GM18951 (cell line): ENCODE results near the gene KRTCAP2.
"Not testable (repeated sequence)": the region's sequence is repeated elsewhere in the genome, so short reads cannot be mapped to it uniquely, and the experiment has no call there.

Experiments used
- POLR2A ChIP-seq: IDR thresholded peaks from 4 replicates; pipeline ENCODE4 v1.6.1; 2011; ENCODE audit warnings: mild to moderate bottlenecking; ENCODE audit not compliant: insufficient read length, insufficient read depth; ENCODE audit errors: extremely low read depth
- in situ Hi-C: fragments of 300-500 bp; cut with MboI; formaldehyde crosslinking; loops from one replicate; pipeline ENCODE4 v1.12.0; 2022; ENCODE audit warnings: low sequenced_read_pairs, mixed read lengths, inconsistent platforms; ENCODE audit not compliant: unreplicated experiment

The KRTCAP2 gene

DNA sequence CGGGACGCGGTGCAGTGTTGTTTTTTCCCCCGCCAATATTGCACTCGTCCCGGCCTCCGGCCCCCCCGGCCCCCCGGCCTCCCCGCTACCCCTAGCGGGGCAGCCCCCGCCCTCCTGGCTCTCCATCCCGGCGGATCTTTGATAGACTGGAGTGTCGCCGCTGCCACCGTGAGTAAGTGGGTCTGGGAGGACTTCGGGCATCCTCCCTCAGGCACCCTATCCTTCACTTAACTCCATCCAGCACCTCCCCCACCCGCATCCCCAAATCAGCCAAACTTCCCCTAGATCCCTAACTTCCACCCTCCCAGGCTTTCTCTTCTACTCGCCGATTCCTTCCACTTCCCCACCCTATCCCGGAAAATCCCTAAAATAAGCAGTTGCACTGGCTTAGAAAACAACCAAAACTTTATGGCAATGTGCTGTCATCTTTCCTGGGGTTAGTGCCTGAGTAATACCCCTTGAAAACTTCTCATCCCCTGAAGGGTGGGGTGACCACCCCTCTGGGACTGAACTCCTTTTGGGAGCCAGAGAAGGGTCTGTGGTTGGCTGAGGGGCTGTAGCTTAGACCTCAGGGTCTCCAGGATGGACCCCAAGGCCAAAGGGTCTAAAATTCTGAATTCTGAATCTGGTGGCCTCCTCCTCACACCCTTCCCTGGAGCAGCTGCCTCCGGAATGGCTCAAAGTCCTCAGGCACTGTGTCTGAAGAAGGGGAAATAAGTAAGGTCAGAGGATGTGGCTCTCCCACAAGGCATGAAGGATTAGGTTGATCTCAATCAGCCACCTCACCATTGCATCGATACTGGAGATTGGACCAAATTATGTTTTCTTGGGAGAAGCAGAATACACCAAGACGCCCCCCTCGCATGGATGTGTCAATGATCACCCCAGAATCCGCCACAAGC, 22.3 kb upstream of the KRTCAP2 start:
- TF ChIP-seq POLR2A: no peak
- in situ Hi-C loops: no loop called here

DNA sequence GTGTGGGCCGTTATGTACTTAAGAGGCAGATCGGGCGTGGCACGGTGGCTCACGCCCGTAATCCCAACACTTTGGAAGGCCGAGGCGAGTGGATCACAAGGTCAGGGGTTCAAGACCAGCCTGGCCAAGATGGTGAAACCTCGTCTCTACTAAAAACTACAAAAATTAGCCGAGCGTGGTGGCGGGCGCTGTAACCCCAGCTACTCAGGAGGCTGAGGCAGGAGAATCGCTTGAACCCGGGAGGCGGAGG, 20.8 kb upstream of the KRTCAP2 start:
- in situ Hi-C loops: not testable (repeated sequence)

DNA sequence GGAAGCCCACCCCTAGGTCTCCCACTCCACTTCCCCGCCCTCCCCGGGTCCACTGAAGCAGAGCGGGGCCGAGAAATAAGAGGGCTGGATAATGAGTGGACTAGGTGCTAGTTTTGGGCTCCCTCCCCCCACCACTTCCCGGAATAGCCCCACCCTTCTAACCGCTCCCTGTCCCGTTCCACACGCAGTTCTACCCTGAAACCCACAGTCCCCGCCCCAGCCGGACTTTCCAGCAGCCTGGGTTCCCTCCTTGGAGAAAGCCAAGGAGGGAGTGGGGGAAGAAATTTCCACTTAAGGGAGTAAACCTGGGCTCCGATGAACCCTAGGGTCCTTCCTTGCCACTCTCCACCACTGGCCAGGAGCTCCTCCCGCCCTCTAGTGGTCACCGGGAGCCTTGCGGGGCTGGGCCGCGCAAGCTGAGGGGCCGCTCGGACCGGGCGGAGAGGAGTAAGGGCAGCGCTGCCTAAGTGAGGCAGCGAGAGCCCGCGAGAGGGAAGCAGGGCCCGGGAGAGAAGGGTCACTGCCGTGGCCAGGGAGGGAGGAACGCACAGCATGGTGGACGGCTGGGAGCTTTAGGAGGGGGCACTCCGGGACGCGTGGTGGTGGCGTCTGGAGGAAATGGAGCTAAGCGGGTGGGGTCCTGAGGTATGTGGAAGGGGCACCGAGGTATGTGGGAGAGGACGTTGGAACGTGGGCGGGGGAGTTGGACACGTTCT, 20.3 kb upstream of the KRTCAP2 start:
- TF ChIP-seq POLR2A: peak; percentile 22
- in situ Hi-C loops: no loop called here

DNA sequence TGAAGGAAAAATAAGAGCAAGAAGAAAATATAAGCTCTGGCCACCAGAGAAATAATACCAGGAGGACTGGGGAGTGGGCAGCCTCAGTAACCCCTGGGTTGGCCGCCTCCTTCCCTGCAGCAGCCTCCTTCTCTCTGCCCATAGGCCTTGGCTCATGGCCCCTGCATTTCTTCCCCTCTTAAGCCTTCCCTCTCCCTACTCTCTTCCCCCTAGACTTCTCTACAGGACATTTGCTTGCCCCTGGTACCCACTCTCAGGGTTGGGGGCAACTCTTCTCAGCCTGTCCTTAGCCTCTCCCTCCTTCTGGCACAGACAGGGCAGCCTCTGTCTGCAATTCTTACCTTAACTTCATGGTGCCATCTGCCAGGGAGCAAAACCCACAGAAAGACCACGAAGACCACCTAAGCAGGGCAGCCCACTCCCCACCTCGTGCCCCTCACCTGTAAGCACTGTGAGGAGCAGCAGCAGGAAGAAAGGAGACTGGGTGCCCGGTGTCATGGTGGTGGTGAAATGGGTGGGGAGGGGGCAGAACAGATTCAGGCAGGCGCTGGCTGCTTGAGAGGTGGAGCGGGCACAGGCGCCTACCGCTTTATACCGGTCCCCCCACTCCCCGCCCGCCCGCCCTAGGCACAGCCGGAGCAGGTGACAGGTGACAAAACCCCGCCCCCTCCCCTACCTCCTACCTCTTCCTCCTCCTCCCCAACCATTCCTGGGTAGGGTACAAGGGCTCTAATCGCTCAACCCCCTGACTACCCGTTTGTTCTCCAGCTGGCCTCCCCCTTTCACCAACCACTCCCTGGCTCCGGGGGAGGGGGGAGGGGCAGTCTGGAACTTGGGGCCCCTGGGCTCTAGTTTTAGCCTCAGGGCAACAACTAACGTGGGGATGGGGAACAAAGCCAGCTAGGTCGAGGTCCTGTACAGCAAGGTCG, 19.5 kb upstream of the KRTCAP2 start:
- TF ChIP-seq POLR2A: no peak
- in situ Hi-C loops: no loop called here

DNA sequence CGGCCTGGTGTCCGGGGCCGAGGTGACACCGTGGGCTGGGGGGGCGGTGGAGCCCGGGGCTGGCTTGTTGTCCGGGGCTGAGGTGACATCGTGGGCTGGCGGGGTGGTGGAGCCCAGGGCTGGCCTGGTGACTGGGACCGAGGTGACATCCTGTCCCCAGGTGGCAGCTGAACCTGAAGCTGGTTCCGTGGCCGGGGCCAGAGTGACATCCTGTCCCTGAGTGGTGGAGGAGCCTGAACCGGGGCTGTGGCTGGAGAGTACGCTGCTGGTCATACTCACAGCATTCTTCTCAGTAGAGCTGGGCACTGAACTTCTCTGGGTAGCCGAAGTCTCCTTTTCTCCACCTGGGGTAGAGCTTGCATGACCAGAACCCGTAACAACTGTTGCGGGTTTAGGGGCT, 18.8 kb upstream of the KRTCAP2 start:
- in situ Hi-C loops: no loop called here
- TF ChIP-seq POLR2A: no peak

DNA sequence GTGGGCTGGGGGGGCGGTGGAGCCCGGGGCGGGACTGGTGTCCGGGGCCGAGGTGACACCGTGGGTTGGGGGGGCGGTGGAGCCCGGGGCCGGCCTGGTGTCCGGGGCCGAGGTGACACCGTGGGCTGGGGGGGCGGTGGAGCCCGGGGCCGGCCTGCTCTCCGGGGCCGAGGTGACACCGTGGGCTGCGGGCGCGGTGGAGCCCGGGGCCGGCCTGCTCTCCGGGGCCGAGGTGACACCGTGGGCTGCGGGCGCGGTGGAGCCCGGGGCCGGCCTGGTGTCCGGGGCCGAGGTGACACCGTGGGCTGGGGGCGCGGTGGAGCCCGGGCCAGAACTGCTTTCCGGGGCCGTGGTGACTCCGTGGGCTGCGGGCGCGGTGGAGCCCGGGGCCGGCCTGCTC, 16.8 kb upstream of the KRTCAP2 start:
- in situ Hi-C loops: not testable (repeated sequence)

DNA sequence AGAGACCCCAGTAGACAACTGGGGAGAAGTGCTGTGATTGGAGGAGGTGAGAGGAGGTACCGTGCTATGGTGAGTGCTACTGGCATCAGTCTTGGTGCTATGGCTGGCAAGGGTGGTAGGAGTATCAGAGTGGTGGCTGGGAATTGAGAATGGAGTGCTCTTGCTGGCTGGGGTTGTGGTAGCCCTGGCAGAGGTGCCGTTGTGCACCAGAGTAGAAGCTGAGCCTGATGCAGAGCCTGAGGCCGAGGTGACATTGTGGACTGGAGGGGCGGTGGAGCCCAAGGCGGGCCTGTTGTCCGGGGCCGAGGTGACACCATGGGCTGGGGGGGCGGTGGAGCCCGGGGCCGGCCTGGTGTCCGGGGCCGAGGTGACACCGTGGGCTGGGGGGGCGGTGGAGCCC, 15.2 kb upstream of the KRTCAP2 start:
- TF ChIP-seq POLR2A: no peak
- in situ Hi-C loops: no loop called here

DNA sequence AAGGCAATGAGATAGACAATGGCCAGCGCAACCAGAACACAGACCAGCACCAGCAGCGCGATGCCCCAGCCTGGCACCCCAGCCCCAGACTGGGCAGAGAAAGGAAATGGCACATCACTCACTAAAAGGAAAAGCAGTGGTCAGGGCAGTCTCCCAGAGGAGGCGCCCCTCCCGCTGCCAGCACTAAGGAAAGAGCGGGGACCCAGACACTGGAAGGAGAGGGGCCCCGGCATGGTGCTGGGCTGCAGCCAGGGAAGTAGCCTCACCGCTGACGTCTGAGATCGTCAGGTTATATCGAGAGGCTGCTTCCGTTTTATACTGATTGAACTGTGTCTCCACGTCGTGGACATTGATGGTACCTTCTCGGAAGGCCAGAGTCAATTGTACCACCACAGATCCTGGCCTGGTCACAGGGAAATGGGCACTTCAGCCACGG, 14.4 kb upstream of the KRTCAP2 start:
- TF ChIP-seq POLR2A: no peak
- in situ Hi-C loops: no loop called here

DNA sequence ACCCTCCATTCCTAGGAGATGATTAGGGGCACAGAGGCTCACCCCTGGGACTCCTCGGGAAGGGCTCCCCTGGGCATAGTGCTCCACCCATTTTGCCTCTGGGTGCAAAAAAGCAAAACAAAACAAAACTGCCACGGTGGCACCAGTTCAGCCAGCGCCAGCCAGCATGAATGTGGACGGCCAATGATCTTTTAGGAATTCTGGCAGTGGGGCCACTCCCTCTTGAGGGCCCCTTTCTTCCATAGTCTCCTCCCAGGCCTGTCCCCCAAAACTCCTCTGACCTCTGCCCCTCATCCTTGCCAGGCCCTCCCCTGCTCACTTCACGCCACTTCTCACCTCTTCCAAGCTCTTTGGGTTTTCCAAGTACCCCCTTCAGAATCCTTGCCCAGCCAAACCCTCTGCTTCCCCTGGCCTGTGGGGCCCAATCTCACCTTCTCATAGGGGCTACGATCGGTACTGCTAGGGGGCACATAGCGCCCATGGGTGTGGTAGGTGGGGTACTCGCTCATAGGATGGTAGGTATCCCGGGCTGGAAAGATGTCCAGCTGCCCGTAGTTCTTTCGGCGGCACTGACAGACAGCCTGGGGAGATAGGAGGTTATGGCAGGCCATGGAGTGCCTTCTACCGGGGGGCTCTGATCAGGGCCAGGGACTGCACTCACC, 13.8 kb upstream of the KRTCAP2 start:
- in situ Hi-C loops: no loop called here
- TF ChIP-seq POLR2A: no peak

DNA sequence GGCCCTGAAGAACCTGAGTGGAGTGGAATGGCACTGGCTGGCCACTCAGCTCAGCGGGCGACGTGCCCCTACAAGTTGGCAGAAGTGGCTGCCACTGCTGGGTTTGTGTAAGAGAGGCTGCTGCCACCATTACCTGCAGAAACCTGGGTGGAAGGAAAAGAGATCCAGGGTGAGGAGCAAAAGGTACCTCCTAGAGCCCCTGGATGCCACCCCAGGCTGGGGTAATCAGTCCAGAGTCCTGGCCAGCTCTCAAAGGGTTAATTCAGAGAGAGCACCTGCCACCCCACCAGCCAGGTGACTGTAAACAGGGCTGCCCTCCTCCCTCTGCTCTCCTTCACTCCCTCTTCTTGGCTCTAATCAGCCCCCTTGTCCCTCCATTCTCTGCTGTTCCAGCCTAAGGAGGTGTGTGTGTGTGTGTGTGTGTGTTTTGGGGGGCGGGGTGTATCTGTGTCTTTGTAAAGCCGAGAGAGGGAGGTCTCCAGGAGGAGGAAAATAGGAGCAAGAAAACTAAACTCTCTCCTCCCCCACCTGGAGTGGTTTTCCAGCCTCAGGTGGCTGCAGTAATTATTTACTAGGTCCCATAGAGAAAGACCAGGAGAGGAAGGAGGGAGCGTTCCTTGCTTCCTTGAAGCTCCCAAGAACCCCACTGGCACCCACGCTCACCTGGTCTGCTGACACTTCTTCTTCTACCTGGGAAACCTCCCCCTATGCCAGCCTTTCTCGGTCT, 13.1 kb upstream of the KRTCAP2 start:
- in situ Hi-C loops: no loop called here
- no peak for TF ChIP-seq POLR2A

DNA sequence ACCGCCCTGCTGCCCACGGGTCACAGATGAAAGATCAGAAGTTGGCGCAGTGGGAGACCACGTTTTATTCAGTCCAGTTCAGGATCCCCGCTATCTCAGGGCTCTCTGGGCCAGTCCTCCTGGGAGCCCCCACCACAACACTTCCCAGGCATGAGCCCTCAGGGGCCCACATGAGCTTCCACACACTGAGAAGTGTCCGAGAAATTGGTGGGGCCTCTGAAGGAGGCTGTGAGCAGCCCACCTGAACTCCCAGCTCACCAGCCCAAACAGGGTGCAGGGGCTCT, 12.6 kb upstream of the KRTCAP2 start:
- in situ Hi-C loops: no loop called here

DNA sequence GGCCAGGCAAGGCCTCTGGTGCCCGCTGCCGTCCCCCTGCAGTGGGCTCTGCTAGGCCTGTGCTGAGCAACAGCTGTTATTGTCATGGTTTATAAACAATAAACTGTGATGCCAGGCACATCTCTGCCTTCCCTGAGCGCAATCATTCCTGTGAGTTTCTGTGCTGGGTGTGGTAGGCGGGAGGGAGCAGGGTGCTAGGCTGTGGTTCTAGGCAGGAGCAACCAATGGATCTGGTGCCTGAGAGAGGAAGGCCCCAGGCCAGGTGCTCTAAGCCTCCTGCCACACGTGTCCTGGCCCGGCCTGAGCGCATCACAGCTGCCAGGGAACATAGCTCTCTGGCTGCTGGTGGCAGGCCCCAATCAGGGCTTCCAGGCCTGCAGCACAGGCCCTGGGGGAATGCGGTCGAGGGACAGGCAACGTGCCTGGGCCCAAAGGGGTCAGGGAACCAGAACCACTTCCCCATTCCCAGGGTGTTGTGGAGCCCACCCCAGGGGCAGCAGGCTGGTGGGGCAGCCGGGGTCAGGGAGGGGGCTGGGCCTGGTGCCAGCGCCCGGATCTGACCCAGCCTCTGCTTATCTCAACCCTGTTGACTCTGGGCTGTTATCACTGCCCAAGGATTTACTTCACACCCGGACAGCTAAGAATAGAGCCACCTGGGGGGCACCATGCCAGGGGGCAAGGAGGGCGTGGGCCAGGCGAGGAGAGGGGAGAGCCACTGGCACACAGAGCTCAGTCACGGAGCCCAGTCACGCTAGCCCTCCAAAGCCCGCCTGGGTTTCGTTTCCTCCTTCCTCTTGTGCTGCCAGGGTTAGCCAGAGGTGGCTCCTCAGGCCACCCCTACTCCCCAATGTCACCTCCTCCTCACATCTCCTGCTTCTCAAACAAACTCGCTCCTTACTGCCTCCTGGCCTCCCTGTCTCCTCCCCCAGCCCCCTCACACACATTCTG, 12.0 kb upstream of the KRTCAP2 start:
- in situ Hi-C loops: no loop called here
- peak; percentile 33 for TF ChIP-seq POLR2A

More for the DNA sequence above, 12.6 kb upstream of the KRTCAP2 start:
- no peak for TF ChIP-seq POLR2A
